Activated CD4-positive, alpha-beta T cell treated with anti-CD3 and anti-CD28 coated beads, Interleukin-2, amount 50 U/mL, for 4 hours (primary cell): ENCODE results near the gene NGRN.
A peak's percentile ranks its signal among the peaks of the same experiment; 100 is the strongest.
"Not testable (repeated sequence)": the region's sequence is repeated elsewhere in the genome, so short reads cannot be mapped to it uniquely, and the experiment has no call there.

ENCODE experiments used
- DNase-seq, 2 experiments: peaks; one replicate each; pipeline ENCODE4 v3.0.0-alpha.2; 2020

NGRN gene

DNA sequence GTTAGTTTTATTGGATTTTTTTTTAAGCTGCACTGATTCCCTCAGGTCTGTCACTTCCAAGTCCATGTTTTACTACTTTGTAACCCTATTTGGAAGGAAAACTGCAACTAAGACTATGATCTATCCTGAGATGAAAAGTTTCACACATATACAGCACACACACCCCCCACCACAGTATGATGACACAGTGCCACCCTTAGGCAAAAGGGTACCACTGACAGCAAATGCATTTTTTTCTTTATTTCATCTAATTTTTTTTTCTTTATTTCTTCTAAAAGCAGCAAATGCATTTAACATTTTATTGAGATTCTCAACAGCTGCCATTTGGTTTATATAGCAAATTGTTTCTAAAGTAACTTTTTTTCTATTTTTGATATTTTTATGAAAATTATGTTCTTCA lies 21.2 kb downstream of the NGRN start:
- peak; percentile 36 to 38 for DNase-seq

DNA sequence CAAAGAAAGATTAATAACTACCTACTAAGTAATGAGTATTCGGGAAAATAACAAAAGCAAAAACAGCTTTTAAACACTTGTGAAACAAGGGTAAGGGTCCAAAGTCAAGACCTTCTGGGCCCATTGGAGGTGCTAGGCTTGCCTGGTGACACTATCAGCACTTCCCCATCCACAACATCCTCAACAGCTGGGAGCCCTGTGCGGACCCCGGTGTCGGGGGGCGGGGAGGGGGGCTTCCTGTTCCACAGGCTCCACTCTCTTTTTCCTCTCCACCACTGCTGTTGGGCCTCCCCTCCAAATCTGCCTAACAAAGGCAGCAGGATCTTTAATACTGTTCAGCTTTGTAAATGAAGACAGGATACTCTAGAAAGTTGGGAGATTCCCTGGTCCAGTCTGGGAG lies 21.6 kb downstream of the NGRN start:
- no peak for DNase-seq

DNA sequence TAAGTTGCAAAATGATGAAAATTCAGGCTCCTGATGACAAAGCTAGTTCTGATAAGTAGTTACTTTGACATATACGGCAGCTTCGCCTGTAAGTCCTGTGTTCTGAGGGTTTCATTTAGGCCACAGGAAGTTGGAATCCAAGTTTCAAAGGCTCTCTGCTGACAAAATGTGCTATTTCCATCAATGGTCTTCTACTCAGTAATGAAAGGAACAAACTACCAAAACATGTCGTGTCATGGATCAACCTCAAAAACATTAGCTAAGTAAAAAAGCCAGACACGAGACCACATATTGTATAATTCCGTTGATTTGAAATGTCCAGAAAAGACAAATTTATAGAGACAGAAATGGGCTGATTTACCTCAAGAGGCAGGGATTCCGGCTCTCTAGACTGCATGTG lies 22.5 kb downstream of the NGRN start:
- DNase-seq, result no peak

DNA sequence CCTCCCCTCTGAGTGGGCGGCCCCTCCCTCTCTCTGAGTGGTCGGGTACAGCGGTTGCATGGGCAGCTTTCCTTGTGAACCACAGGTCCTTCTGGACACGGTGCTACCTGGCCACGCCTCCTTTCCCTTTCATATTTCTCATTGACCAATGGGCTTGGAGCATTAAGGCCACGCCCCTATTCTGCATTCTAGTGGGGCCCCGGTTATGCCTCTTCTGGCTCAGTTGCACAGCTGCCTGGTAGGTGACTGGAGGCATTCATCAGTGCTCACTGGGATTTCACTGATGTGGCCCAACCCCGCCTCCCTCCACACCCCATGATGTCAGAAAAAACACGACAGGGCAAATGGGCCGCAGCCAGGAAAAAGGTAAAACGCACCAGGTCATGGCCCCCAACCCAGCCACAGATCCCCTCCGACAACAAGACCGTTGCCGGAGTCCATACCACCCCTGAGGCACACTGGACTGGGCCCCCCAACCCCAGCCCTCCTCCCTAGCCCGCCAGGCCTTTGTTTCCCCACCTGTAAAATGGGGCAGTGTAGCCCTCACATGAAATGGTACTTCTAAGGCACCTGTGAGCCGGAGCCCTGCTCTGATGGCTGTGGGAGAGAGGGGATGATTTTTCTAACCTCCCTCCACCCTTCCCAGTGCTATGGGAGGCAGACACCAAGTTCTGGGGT lies 26.3 kb downstream of the NGRN start:
- no peak for DNase-seq

DNA sequence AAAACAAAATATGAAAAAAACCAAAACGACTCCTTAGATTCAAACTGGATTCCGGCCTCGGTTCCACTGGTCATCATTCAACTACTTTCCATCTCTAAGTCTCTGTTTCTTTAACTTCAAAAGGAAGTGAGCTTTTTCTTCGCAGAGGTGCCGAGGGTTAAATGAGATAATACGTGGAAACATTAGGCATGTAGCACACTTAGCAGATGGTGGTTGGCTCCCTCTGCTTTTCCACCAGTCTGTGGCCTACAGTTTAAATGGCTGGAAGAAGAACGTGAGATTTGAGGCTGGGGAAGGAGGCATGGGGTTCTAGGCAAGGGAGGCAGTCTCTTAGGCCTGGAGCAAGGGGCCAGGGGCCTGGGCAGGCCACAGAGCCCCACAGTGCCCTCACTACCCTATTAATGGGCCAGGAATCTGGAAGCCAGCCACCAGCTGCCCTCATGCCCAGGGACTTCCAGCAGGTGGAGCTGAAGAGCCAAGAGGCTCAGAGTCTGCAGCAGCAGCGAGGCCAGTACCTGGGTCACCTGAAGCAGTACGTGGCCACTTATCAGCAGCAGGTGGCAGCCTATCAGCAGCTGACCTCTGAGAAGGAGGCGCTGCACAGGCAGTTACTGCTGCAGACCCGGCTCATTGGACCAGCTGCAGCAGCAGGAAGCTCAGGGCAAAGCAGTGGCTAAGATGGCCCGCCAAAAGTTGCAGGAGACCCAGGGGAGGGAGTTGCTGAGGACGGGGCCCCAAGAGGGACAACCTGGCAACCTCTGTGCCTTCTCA lies 27.8 kb downstream of the NGRN start:
- DNase-seq, result peak; percentile 63 to 66

DNA sequence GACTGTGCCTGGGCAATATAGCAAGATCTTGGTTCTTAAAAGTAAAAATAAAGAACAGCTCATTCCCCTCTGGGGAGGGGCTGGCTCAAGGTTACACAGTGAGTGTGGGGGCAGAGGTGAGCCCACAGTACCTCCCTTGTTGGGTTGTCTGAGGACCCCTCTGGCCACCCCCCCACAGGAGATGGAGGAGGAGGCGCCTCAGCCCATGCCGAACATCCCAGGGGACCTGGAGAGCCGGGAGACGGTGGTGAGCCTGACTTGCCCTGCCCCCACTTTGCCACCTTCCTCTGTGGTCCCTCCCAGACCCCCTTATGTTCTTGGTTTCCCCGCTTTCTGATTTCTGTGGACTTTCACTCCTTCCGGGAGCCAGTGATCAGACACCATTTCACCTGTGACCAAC lies 28.7 kb downstream of the NGRN start:
- DNase-seq, result no peak

DNA sequence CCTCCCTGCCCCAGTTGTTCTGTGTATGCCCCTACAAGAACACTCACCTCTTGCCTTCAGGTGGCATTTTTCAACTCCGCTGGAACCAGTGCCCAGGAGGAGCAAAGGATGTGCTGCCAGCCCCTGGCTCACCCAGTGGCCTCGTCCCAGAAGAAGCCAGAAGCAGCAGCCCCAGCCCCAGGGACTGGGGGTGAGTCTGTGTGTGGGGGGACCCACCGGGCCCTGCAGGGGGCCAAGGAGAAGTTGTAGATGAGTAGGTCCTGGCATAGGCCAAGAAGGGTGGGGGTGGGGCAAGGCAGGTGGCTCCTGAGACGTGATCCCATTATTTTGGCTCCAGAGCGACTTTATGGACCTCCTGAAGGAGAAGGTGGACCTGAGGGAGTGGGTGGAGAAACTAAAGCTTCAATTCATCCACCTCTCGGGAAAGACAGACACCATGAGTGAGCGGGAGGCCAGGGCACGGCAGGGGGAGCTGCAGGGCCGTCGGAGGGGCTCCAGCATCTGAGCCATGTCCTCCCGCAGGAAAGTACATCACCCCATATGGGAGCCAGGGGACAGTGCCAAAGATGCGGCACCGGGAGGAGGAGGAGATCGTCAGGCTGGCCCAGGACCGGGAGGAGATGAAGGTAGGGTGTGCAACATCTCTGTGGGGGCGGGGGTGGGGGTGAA lies 29.3 kb downstream of the NGRN start:
- DNase-seq, result no peak

DNA sequence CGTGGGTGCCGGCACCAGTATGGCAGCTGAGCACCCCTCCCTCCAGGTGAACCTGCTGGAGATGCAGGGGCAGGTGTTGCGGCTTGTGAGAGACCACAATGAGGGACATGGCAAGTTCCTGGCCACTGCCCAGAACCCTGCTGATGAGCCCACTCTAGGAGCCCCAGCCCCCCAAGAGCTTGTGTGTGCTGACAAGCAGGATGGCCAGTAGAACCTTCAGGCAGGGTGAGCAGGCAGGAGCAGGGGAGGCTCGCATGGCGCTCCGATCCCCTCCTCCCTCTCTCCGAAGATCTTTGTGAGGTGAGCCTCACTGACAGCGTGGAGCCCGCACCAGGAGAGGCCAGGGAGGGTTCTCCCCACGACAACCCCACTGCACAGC lies 29.8 kb downstream of the NGRN start:
- no peak for DNase-seq

DNA sequence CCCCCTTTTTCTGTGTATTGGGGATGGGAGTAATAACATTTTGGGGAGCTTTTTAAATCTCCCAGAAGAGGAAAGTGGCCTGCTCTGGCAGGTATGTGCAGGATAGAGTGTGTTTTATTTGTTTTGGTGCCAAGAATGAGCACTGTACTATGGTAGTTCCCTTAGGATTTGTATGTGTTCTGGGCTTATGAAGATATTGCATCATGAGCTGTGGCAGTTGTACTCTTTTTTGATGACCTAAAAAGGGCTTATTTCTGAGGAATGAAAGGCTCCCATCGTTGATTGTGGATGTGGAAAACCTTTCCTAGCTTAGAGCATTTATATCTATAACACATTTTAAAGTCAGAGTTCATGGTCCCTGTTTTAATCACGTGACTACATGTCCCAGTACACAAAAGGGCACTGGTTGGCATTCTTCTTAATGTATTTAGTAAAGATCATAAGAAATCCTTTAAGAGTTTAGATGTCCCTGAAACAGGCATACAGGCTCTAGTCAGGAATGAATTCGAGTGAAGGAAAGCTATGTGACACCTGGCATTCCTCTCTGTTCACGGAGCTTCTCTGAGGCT lies 30.9 kb downstream of the NGRN start:
- not testable (repeated sequence) for DNase-seq

DNA sequence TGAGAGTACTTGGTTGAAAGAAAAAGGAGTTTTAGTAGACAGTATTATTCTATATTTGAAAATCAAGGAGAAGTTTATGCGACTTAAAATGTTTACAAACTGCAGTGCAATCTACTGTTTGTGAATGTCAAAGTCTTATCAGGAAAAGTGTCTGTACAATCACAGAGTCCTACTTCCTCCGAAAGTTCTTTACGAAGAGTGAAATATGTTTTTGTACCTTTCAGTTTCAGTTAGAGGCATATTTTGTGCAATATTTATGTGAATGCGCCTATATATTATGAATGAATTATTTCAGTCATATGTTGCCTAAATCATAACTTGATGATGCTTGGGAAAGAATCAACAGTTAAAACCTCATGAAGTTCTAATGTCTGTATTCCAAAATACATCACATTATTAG lies 31.5 kb downstream of the NGRN start:
- DNase-seq, result no peak

DNA sequence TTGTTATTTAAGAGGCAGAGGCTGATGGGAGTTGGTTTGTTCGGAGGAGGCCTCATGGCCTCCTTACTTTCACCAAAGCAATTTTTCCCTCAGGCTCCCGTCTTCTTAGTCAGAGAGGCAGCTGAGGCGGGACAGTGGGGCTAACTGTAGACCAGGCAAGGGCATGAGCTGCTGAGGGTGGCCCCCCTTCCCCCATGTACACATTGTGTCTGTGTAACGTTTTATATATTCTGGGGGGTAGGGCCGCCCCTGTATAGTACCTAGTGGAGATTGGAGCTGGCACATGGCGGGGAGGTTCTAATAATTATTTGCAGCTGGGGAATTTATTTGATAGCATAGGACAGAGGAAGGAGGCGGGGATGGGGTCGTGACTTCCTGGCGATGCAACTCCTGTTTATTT lies 35.1 kb downstream of the NGRN start:
- DNase-seq, result no peak

DNA sequence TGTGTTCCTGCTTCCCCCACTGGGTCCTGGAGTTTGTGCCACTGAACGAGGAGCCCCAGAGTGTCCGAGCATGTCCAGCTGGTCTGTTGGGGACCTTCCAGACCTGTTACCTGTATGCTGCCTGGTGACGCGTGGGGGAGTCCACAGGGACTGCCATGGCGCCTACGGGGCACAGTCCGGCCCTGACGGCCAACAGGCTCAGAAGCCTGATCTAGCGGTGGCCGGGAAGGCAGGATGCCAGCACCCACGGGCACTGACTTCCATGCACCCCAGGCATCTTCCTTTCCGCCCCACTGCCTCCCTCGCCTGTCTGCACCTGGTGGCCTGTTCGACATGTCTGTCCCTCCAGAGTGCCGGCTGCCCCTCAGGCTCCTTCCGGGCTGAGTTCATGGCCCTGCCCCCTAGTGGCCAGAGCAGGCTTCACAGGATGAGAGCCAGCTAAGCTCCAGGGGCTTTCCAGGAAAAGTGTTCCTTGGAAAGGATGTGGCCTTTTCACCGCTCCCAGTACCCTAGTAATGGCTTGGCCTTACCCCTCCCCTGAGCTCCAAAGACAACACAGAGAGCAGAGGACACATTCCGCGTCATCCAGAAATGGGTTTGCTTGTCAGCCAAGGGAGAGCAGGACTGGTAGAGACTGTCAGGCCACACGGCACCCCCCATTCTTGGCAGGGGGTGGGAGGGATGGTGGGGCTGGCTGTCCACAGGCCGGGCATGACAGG lies 35.7 kb downstream of the NGRN start:
- DNase-seq, result peak; percentile 35 to 44

DNA sequence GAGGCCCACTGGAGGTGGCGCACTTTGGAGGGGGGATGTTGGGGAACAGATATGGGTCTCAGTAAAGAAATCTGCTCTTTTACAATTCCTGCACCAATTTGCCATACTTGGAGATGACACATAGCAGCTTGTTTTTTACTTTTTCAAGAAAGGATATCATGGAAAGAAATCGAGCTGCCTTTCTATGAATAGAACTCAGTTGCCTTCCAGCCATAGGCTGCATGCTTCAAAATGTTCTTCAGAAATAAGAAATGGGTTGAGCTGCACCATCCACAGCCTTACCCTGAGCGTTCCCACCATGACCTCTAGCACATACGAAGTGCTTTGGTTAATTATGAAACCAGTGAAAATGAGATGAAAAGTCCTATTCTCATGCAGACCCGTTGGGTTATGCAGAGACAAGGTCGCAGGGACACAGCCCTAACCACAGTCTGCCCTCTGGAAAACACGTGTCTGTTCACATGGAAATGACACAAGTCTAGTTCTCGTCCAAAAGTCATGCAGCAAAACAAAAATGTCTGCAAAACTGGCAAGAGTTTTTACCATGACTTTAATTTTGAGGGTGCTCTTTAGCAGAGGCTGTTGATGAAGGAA lies 36.3 kb downstream of the NGRN start:
- no peak for DNase-seq

DNA sequence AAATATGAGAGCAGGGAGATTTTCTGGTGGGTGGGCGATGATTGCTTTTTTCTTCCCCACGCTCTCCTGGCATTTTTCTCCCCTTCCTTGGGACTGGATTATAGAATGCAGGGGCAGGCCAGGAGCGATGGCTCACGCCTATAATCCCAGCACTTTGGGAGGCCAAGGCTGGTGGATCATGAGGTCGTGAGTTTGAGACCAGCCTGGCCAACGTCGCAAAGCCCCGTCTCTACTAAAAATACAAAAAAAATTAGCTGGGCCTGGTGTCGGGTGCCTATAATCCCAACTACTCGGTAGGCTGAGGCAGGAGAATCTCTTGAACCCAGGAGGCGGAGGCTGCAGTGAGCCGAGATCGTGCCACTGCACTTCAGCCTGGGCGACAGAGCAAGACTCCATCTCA lies 39.9 kb downstream of the NGRN start:
- DNase-seq, result not testable (repeated sequence)

DNA sequence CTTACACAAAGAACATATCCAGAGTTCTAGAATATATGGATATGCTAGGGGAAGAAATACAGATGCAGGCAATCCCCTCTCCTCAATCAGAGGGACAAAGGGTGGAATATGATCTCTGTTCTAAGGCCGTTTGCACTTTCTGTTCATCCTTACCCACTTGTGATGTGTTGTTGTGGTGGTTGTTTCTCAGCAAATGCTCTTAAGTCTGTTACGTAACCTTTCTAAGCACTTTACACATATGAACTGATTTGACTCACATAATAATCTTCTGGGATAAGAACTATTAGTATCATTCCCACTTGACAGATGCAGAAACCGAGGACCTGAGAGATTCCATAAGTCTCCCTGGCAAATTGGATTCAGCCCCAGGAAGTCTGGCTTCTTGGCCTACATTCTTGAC lies 40.5 kb downstream of the NGRN start:
- no peak for DNase-seq

DNA sequence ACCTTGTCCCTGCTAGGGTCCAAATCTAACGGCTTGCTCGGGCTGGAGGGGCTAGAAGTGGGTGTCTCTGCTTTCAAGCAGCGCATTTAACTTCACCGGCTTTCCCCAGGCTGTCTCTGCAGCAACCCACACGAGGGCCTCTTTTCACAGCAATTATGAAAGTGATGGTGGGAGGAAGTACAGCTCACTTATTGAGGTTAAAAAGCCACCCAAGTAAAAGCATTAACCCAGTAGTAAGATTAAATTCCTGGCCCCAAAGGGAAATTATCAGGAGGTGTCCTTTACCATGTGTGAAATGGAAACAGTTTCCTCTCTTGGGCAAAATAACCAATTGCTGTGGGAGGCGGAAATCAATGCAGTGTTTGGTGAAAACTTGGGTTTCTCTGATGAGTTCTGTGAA lies 41.1 kb downstream of the NGRN start:
- peak in 1 of 2 experiments; percentile 11 for DNase-seq

DNA sequence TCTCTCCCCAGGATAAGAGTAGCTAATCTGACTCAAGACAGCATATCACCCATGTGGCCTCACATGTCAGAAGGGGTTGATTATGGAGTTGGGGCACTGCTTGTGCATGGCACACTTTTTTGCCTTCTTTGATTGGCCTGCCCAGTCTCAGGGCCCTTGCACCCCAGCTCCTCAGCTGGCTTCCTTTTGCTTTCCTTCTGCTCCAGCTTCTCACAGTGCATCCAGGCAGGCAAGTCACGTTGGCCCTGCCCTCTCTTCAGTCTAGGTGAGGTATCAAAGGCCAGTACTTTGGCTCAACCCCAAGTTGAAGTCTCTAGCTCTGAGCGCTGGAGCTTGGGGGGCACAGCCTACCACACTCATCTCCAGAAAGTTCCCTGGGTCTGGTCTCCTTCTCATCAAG lies 42.2 kb downstream of the NGRN start:
- DNase-seq, result no peak

DNA sequence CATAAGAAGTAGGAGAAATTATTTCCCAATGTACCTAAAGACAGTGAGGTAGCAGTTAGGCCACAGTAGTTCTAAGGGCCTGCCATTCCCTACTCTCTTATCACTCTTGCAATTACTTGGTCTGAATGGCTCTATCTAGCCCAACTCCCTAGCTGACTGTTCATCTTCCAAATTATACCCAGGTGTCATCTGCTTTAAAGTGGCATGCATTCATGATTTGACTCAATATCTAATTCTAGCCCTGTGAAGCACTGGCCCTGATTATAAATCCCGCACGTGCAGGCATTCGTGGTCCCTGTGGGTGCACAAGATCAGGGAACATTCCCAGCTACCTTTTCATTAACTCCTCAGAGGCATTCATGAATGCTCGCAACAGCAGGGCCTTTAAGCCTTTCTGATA lies 43.5 kb downstream of the NGRN start:
- DNase-seq, result no peak

DNA sequence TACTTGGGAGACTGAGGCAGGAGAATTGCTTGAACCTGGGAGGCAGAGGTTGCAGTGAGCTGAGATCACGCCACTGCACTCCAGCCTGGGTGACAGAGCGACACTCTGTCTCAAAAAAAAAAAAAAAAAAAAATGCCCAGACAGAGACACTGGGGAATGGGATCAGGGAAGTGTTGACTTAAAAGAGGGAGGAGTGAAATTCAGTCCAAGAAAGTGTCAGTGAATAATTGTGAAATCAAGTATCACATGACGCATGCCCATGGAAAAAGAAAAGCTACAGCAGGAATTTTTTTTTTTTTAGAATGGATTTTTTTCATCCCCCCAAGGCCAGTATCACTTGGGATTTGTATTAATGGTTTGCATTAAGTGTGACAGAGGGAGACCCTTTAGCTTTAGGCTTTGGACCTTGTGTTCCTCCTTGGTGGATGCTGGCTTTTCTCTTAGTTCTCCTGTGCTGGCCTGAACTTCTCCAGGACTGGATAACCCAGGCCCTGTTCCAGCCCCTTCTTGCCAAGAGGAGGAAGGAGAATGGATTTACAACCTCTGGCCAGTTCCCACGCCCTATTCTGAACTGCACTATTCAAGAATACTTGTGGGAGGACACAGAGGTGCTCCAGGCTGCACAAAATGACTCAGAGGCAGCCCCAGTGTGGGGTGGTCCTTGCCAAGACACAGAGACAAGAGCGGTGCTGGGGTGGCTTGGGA lies 50.0 kb downstream of the NGRN start:
- DNase-seq, result no peak

DNA sequence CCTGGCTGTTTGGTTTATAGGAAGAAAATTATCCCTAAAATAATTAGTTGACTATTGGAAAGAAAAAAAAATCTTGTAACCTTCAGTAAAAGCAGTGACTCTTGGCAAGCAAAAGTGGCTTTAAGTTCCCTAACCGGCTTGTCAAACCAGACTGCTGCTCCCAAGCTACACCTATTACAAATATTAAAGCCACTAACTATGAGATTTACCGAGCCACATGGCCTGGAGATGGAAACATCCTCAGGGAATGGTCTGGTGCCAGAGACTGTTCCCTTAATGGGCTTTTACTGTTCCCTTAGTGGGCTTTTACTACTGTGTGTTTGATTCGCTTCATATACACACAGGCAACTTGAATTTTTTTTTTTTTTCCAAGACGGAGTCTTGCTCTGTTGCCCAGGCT lies 50.7 kb downstream of the NGRN start:
- no peak for DNase-seq

DNA sequence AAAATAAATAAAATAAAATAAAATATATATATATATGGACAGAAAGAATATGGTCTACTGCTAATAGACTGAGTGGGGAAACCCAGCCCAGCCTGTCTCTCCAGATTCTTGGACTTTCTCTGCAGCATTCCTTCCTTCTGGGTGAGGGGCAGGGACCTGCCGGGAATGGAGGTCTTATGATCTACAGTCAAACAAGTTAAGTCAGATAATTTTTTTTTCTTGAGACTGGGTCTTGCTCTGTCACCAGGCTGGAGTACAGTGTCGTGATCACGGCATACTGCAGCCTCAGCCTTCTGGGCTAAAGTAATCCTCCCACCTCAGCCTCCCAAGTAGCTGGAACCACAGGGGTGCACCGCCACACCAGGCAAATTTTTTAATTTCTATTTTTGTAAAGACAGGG lies 53.1 kb downstream of the NGRN start:
- no peak for DNase-seq
